GM12878 (cell line): ENCODE measurements around the gene BEND7. TPM values are rescaled to one million over a fixed set of nuclear protein-coding genes. Genes with fewer than 3 reads are reported as not detected.

Source experiments
- ATAC-seq: fragments of 200-7000 bp; cut with Tn5 transposase; 3 replicates; pipeline ENCODE4 v1.9.1; 2020; ENCODE audit warnings: mild to moderate bottlenecking, moderate library complexity
- BruUV-seq: library from RNA; stranded (reverse); fragments of 400-500 nt; replicated peaks from 2 replicates; lab custom pipeline; 2021; lab: Mats Ljungman, UMichigan
- CTCF ChIA-PET: fragments of 300-600 bp; sonication (Branson Sonifier 250); formaldehyde crosslinking; extraction: SDS; loops from one replicate; lab custom pipeline; 2021; ENCODE audit warnings: inconsistent platforms; lab: Yijun Ruan, JAX
- POLR2A ChIA-PET: fragments of 350-600 bp; formaldehyde crosslinking; extraction: SDS; loops from one replicate; lab custom pipeline; 2021; ENCODE audit warnings: inconsistent platforms; lab: Charles Lee
- RAD21 ChIA-PET: fragments of 300-600 bp; sonication (Branson Sonifier 250); formaldehyde crosslinking; loops from one replicate; lab custom pipeline; 2023; ENCODE audit warnings: antibody characterized with exemption; ENCODE audit not compliant: unreplicated experiment; lab: Charles Lee
- SMC1A ChIA-PET: fragments of 300-600 bp; sonication (Branson Sonifier 250); formaldehyde crosslinking; loops from one replicate; lab custom pipeline; 2023; ENCODE audit not compliant: unreplicated experiment, uncharacterized antibody; lab: Charles Lee
- DNase-seq: peaks from one replicate; pipeline ENCODE4 v3.0.0-alpha.2; 2011; ENCODE audit warnings: low read depth, low spot score
- FAIRE-seq: peaks from 3 replicates; lab custom pipeline; 2011; peaks lifted over from hg19 to GRCh38; lab: Jason Lieb, UNC
- H2AFZ ChIP-seq: 2 replicates; pipeline ENCODE4 v1.6.0; 2011; ENCODE audit warnings: low read depth, low read length, control low read depth; ENCODE audit not compliant: control insufficient read depth
- H3K27ac ChIP-seq: 2 replicates; pipeline ENCODE4 v1.5.1; 2011; ENCODE audit warnings: control low read depth; ENCODE audit not compliant: control insufficient read depth, insufficient read depth
- H3K27me3 ChIP-seq, 2 experiments: replicated peaks in 1 of 2; 2 replicates each; pipeline versions ENCODE4 v1.6.0 to v1.6.1; 2011; ENCODE audit warnings: low read length in 1 of 2; ENCODE audit not compliant: control insufficient read depth in 2 of 2, insufficient read depth in 2 of 2
- H3K36me3 ChIP-seq, 2 experiments: 2 replicates each; pipeline ENCODE4 v1.5.1; 2011; ENCODE audit warnings: low read length in 1 of 2; ENCODE audit not compliant: control insufficient read depth in 2 of 2, insufficient read depth in 2 of 2
- H3K4me1 ChIP-seq: 2 replicates; pipeline ENCODE4 v1.6.1; 2011; ENCODE audit warnings: mild to moderate bottlenecking, low read length, moderate library complexity, mixed read lengths; ENCODE audit not compliant: control insufficient read depth, insufficient read depth
- H3K4me2 ChIP-seq: 2 replicates; pipeline ENCODE4 v1.6.0; 2011; ENCODE audit warnings: control low read depth; ENCODE audit not compliant: control insufficient read depth, insufficient read depth
- H3K4me3 ChIP-seq: fragments of 200-600 bp; sonication (generic); 2 replicates; pipeline ENCODE4 v1.5.1; 2016
- H3K79me2 ChIP-seq: 2 replicates; pipeline ENCODE4 v1.6.0; 2011; ENCODE audit warnings: low read length; ENCODE audit not compliant: control insufficient read depth, insufficient read depth
- H3K9ac ChIP-seq: 2 replicates; pipeline ENCODE4 v1.8.0; 2011; ENCODE audit warnings: low read length, control low read depth, mixed read lengths; ENCODE audit not compliant: control insufficient read depth, insufficient read depth
- H3K9me3 ChIP-seq: replicated peaks from 3 replicates; pipeline ENCODE4 v1.5.1; 2011; ENCODE audit warnings: mild to moderate bottlenecking, low read length; ENCODE audit not compliant: control insufficient read depth, insufficient read depth
- H4K20me1 ChIP-seq: 2 replicates; pipeline ENCODE4 v1.6.0; 2011; ENCODE audit not compliant: control insufficient read depth, insufficient read depth
- ATF3 ChIP-seq: IDR thresholded peaks from 2 replicates; pipeline ENCODE4 v1.6.1; 2011; ENCODE audit warnings: low read depth, mild to moderate bottlenecking, low read length, moderate library complexity, borderline replicate concordance; ENCODE audit errors: extremely low read depth
- E2F8 ChIP-seq: fragments of 450-650 bp; IDR thresholded peaks from 2 replicates; pipeline ENCODE4 v1.6.1; 2018; ENCODE audit warnings: mild to moderate bottlenecking, low read depth, moderate library complexity; ENCODE audit not compliant: partially characterized antibody
- EED ChIP-seq: sonication (generic); IDR thresholded peaks from 2 replicates; pipeline ENCODE4 v1.6.1; 2016; ENCODE audit warnings: antibody characterized with exemption, low read depth
- FOXK2 ChIP-seq: fragments of 450-650 bp; IDR thresholded peaks from 2 replicates; pipeline ENCODE4 v1.6.1; 2017; ENCODE audit warnings: mild to moderate bottlenecking, moderate library complexity
- SREBF2 ChIP-seq: IDR thresholded peaks from 2 replicates; pipeline ENCODE4 v1.6.1; 2012; ENCODE audit warnings: mild to moderate bottlenecking, low read length
- ZBTB4 ChIP-seq: fragments of 450-650 bp; formaldehyde crosslinking; IDR thresholded peaks from 2 replicates; pipeline ENCODE4 v1.4.0; 2022; ENCODE audit warnings: mild to moderate bottlenecking, moderate library complexity
- WGBS: methylation state at CpG from one replicate; pipeline ENCODE4 v1.1.6; 2016; ENCODE audit warnings: low lambda C conversion rate; ENCODE audit not compliant: insufficient replicate concordance, insufficient coverage; ENCODE audit errors: missing lambda C conversion rate; 5-methylcytosine and 5-hydroxymethylcytosine counted together
- in situ Hi-C: fragments of 300-500 bp; cut with MboI; formaldehyde crosslinking; loops from 9 replicates; pipeline ENCODE4 v1.14.3; 2018; ENCODE audit warnings: mixed read lengths
- intact Hi-C: fragments of 100-400 bp; cut with micrococcal nuclease; formaldehyde crosslinking; loops from one replicate; pipeline ENCODE4 v1.14.2; 2022; ENCODE audit not compliant: unreplicated experiment
- polyA plus RNA-seq, 11 experiments: library from polyadenylated mRNA; depleted of rRNA in 4 of 11; unstranded in 6 of 11; stranded (reverse) in 5 of 11; fragments of >200 nt; fragmentation: Nextera tagmentation in 4 of 11; fragmentation: Illumina TruSeq in 1 of 11; extraction: Ambion mirVana in 4 of 11; extraction: Trizol in 1 of 11; gene quantifications; 1 replicate in 1 of 11; 2 replicates in 10 of 11; pipeline versions ENCODE4 v1.2.1 to v1.2.3, GENCODE V29; 2011 to 2016; ENCODE audit warnings: inconsistent platforms in 2 of 11, missing spikeins in 2 of 11, low read depth in 1 of 11
- total RNA-seq, 4 experiments: library from RNA; depleted of rRNA in 3 of 4; stranded (reverse); fragments of >200 nt in 3 of 4; fragmentation: Illumina TruSeq in 1 of 4; extraction: Trizol in 1 of 4; gene quantifications; 2 replicates each; pipeline versions ENCODE4 v1.2.1 to v1.2.3, GENCODE V29; 2013 to 2021
- TF ChIP-seq, protein P1 (sequence below): fragments of 450-650 bp; IDR thresholded peaks from 2 replicates; pipeline ENCODE4 v1.6.1; 2017; ENCODE audit warnings: mild to moderate bottlenecking, moderate library complexity
- TF ChIP-seq, protein P2 (sequence below): fragments of 450-650 bp; IDR thresholded peaks from 2 replicates; pipeline ENCODE4 v1.6.1; 2017; ENCODE audit warnings: mild to moderate bottlenecking, moderate library complexity

Gene BEND7
- total and polyA plus RNA-seq, 10 of the 15 experiments (the other 5 are each of a cell fraction or from before 2014, with no cell fraction given) = not detected

GRCh38 chr10:13517675-13518074 is 11.1 kb downstream of the BEND7 start:
- Histone ChIP-seq H3K4me2 (no peak overlapping the region), H3K79me2 (no peaks in the 10 kb centered on the region), H3K9ac (no peak overlapping the region), H3K9me3 (no peaks in the 10 kb centered on the region), H3K27ac (no peak overlapping the region), H3K36me3 (no peaks in the 10 kb centered on the region), H3K27me3 (peaks cover 0 to 3% of the 10 kb centered on the region in 2 experiments; a peak in 1 of 4 replicates), H3K4me1 (no peaks in the 10 kb centered on the region), H3K4me3 (no peak overlapping the region), H4K20me1 (no peaks in the 10 kb centered on the region), H2AFZ (no peak overlapping the region)
- DNase-seq (no peak), ATAC-seq (no peak), FAIRE-seq (no peak)
- 64% methylated on average over 10 of the region's 10 CpGs for WGBS
- RAD21 ChIA-PET = no interaction called here
- in situ Hi-C loops = no loop called here
- intact Hi-C loops = loop anchor here (1.0 kb wide), 1 partner anchor 145 kb away; no protein-coding TSS in a partner anchor
- SMC1A ChIA-PET = interaction anchor here (0.6 kb wide), 1 partner anchor 392 kb away, joined by 3 read pairs; no protein-coding TSS in a partner anchor
- POLR2A ChIA-PET = no interaction called here
- no TSS peak for BruUV-seq
- CTCF ChIA-PET = interaction anchor here (1.0 to 1.3 kb wide), 3 partner anchors 47 to 146 kb away, joined by 3 to 4 read pairs (median 3); no protein-coding TSS in a partner anchor
- no peak for TF ChIP-seq ZBTB4 (CRISPR knock-in tag)
- TF ChIP-seq FOXK2 = no peak
- TF ChIP-seq E2F8 = no peak
- no peak for TF ChIP-seq SREBF2
- TF ChIP-seq, protein P1, sequence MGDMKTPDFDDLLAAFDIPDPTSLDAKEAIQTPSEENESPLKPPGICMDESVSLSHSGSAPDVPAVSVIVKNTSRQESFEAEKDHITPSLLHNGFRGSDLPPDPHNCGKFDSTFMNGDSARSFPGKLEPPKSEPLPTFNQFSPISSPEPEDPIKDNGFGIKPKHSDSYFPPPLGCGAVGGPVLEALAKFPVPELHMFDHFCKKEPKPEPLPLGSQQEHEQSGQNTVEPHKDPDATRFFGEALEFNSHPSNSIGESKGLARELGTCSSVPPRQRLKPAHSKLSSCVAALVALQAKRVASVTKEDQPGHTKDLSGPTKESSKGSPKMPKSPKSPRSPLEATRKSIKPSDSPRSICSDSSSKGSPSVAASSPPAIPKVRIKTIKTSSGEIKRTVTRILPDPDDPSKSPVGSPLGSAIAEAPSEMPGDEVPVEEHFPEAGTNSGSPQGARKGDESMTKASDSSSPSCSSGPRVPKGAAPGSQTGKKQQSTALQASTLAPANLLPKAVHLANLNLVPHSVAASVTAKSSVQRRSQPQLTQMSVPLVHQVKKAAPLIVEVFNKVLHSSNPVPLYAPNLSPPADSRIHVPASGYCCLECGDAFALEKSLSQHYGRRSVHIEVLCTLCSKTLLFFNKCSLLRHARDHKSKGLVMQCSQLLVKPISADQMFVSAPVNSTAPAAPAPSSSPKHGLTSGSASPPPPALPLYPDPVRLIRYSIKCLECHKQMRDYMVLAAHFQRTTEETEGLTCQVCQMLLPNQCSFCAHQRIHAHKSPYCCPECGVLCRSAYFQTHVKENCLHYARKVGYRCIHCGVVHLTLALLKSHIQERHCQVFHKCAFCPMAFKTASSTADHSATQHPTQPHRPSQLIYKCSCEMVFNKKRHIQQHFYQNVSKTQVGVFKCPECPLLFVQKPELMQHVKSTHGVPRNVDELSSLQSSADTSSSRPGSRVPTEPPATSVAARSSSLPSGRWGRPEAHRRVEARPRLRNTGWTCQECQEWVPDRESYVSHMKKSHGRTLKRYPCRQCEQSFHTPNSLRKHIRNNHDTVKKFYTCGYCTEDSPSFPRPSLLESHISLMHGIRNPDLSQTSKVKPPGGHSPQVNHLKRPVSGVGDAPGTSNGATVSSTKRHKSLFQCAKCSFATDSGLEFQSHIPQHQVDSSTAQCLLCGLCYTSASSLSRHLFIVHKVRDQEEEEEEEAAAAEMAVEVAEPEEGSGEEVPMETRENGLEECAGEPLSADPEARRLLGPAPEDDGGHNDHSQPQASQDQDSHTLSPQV = no peak
- TF ChIP-seq, protein P2, sequence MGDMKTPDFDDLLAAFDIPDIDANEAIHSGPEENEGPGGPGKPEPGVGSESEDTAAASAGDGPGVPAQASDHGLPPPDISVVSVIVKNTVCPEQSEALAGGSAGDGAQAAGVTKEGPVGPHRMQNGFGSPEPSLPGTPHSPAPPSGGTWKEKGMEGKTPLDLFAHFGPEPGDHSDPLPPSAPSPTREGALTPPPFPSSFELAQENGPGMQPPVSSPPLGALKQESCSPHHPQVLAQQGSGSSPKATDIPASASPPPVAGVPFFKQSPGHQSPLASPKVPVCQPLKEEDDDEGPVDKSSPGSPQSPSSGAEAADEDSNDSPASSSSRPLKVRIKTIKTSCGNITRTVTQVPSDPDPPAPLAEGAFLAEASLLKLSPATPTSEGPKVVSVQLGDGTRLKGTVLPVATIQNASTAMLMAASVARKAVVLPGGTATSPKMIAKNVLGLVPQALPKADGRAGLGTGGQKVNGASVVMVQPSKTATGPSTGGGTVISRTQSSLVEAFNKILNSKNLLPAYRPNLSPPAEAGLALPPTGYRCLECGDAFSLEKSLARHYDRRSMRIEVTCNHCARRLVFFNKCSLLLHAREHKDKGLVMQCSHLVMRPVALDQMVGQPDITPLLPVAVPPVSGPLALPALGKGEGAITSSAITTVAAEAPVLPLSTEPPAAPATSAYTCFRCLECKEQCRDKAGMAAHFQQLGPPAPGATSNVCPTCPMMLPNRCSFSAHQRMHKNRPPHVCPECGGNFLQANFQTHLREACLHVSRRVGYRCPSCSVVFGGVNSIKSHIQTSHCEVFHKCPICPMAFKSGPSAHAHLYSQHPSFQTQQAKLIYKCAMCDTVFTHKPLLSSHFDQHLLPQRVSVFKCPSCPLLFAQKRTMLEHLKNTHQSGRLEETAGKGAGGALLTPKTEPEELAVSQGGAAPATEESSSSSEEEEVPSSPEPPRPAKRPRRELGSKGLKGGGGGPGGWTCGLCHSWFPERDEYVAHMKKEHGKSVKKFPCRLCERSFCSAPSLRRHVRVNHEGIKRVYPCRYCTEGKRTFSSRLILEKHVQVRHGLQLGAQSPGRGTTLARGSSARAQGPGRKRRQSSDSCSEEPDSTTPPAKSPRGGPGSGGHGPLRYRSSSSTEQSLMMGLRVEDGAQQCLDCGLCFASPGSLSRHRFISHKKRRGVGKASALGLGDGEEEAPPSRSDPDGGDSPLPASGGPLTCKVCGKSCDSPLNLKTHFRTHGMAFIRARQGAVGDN = no peak
- TF ChIP-seq EED = no peak
- TF ChIP-seq ATF3 = no peak
